IPS DF 4.7 (cell line): ENCODE data around the gene UNC5B.

Experiments
- DNase-seq: peaks from one replicate; pipeline ENCODE4 v3.0.0-alpha.2; 2013; ENCODE audit warnings: low spot score; ENCODE audit errors: extremely low read depth

The UNC5B gene

DNA sequence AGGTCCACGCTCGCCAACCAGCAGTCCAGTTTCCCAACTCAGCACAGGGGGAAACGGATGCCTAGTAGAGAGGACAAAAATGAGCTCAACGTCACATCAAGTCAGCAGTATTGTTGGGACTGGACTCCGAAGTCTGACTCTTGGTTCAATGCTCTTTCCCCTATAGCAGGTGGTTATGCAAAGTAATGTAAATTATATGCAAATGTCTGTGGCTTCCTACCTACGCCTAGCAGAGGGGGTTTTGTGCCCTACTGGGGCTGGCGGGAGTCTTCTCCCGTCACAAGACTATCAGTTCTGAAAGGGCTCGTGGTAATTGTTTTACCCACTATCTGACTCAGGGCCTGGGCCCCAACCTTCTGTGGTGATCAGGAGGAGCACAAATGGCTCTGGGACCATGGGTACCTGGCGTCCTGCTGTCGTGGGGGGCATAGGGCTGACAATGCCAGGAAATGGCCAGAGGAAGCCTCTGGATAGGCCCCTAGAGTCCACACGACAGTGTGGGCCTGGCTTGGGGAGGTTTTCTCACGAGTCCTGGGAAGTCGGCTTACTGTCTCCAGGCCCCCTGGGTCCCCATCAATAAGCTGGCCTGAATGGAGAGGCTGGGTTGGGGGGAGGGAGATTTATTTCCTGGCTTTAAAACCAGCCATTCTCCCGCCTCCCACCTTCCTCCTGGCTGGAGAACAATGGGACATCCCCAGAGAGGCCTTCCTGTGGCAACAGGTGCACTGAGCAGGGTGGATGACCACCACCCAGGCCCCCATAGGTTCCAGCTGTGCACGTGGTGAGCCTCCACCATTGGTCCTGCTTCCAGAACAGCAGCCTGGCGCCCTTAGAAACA, 41.8 kb downstream of the UNC5B start:
- no peak for DNase-seq

DNA sequence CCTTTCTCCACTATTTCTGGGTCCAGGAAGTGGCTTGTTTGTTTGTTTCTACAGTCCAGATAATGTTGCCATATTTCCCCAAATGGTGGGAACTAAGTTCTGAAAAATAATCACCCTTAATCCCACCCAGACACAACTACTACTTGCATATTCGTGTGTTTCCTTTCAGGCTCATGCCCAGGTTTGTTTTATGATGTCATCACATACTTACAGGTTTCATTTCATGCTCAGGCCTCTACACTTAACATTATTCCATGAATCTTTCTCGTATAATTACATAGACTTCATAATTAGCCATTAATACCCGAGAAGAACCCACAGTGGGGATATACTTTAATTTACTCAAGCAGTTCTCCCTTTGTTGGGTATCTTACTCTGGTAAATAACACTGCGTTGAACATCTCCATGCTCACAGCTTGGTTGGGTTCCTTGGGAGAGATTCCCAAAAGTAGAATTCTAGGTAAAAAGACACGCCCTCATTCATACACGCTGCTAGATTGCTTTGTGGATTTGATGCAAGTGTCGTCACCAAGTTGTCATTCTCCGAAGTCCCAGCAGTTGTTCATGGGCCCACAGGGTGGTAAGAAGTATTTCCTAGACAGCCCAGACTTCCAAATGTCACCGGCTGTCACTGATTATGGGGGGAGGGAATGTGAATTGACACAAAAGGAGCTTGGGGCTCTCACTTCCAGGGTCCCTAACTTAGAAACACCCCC, 42.6 kb downstream of the UNC5B start:
- no peak for DNase-seq

- no peak for DNase-seq
These were observed 43.1 kb downstream of the UNC5B start for GRCh38 chr10:71255550-71255807.

GRCh38 chr10:71255808-71256660, 43.7 kb downstream of the UNC5B start:
- DNase-seq: no peak

DNA sequence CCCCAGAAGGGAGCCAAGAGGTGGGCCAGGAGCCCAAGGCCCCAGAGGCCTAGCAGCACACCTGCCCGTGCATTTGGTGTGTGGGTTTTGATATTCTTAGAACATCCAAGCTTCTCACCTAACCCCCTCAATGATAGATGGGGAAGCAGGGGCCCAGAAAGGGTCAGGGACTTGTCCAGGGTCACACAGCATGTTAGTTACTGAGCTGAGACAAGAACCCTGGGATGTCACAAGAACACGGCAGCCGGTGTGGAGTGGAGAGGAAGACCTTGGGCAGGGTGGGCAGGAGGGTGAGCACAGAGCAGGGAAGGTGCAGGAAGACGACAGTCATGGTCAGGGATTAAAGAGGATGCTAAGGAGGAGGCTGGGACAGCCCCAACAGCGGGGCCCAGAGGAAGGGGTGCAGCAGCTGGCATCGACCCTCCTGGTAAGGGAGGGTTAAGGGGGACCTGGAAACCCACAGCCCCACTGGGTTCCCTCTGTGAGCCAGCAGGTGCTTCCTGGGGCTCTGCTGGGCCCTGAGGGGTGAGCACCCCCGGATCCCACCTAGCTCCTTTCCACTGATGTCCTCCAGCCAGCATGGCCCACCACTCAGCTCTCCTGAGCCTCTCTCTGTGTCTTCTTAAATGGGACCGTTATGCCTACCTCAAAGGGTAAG, 44.4 kb downstream of the UNC5B start:
- DNase-seq: no peak

- no peak for DNase-seq
These were observed 45.1 kb downstream of the UNC5B start for GRCh38 chr10:71257319-71257997.

DNA sequence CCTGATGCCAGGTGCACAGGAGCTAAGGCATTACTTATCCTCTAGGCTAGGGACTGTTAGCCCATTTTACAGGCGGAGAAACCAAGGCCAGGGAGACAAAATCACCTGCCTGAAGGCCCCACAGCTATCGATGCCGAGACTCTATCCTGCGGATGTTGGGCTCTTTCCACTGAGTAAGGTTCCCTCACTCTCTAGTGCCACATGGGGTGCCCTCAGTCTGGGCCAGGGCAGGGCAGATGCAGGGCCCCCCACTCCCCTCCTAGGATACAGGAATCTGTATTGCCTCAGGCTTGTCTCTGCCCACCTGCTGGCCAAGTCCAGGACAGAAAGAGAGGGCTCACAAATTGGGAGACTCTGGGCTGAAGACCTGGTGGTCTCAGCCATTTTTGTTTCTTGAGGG, 45.7 kb downstream of the UNC5B start:
- no peak for DNase-seq

GRCh38 chr10:71258446-71259145, 46.2 kb downstream of the UNC5B start:
- DNase-seq: no peak

GRCh38 chr10:71259282-71259681, 46.9 kb downstream of the UNC5B start:
- no peak for DNase-seq

GRCh38 chr10:71259815-71260501, 47.6 kb downstream of the UNC5B start:
- no peak for DNase-seq

DNA sequence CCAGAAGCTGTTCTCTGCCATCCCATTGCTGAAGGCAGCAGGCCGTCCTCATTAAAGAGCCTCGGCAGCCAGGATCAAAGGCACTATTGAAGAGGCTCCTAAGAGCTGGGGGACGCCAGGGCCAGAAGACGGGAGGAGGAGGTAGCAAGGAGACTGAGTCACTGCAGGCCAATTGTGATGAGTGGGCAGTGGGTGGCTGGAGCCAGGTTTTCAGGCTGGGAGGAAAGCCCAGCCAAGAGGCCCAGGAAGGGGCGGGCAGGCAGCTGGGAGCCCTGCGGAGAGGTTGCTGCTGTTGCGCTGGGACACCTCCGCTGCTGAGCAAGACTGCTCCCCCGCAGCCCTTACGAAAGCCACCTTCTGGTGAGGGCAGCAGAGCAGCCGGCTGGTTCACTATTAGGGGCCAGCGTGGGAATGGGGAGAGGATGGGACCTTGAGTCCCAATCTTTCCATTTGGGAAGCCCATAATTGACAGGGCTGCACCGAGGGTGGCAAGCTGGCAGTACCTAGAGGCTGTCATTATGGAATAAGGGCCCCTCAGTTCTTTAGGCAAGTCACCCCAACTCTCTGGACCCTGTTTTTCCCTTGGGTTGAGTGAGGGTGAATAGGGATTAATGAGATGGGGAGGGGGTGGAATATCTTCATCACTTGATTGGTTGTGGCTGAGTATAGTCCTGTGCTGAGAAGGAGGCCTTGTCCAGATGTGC, 48.4 kb downstream of the UNC5B start:
- no peak for DNase-seq

DNA sequence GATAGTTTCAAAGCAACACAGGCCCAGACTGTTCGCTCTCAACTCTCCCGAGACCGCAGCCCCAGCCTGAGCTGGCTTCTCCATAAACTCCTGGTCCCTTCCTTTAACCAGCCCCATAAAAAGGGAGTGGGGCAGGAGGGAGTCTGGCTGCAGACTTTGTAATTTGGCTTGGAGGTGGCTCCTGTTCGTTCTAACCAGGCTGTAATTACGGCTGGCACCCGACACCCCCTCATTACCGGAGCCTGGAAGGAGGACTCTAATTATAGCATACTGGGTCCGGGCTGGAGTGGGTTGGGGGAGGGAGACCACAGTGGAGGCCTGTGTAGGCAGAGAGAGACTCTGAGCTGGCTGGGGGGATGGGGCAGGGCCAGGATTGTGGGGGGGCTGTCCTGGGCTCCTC, 49.7 kb downstream of the UNC5B start:
- no peak for DNase-seq

GRCh38 chr10:71262817-71263216, 50.4 kb downstream of the UNC5B start:
- DNase-seq: no peak

DNA sequence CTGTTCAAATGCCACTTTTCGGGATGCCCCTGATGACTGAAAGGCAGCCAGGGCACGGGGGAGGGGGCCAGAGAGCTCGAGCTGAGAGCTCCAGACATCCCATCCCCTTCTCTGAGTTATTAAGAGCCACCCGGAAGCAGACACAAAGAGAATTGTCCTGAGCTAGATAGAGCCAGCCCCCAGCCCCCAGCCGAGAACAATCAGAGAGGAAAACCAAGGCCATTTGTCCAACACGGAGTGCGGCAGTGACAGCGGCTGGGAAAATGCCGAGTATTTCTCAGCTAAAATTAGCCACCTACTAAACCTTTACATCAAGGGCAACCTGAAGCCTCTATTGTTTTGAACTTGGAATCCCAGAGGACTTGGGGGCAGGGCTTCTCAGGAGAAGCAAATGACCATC, 51.0 kb downstream of the UNC5B start:
- DNase-seq: no peak

GRCh38 chr10:71264345-71265200, 52.2 kb downstream of the UNC5B start:
- DNase-seq: no peak

DNA sequence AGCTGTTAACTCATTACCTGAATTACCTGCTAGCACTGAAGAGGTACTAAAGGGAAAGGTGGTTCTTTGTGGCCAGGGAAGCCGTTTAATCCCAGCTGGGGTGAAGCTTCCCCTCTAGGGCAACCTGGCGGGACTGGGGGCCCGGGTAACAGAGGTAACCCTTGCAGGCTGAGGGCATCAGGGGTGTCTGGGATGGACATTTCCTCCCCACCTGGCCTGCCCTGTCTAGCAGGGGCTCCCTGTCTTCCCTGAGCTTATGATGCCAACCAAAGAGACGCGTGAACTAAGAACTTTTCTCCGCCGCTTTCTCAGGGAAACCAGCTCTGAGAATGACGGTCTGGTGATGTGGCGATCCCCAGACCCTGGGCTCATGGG, 52.8 kb downstream of the UNC5B start:
- no peak for DNase-seq

DNA sequence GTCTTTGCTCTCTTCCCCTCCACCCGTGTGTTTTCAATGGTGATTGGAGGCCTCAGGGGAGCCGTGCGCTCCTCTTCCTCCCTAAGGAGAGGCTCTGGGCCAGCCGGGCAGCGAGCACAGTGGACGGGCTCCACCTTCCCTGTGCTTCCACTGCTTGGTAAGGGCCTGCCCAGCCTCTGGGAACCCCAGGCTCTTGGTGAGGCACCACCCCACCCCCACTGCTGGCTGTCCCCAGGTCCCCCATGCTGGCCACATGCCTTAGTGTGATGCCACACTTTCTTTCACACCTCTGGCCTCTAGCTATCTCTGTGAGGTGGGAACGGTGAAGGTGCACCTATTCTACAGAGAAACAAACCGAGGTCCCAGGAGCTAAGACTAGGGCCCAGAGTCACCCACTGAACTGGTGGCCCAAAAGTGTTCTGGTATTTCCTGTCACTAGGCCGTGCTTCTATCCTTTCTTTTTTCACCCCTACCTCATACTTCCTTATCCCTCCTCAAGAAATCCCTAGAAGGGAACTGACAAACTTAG, 53.3 kb downstream of the UNC5B start:
- no peak for DNase-seq
